CD4-positive, alpha-beta memory T cell (primary cell): ENCODE results near the gene OR9G4. TPM values are rescaled to one million over a fixed set of nuclear protein-coding genes. Genes with fewer than 3 reads are reported as not detected.
A peak's percentile ranks its signal among the peaks of the same experiment; 100 is the strongest.

Source experiments
- CTCF ChIA-PET: fragments of 350-600 bp; sonication (Branson Sonifier 250); formaldehyde crosslinking; loops from one replicate; lab custom pipeline; 2021; ENCODE audit warnings: inconsistent platforms; ENCODE audit not compliant: partially characterized antibody; lab: Charles Lee
- POLR2A ChIA-PET: fragments of 350-600 bp; sonication (Branson Sonifier 250); formaldehyde crosslinking; loops from one replicate; lab custom pipeline; 2021; ENCODE audit not compliant: partially characterized antibody; lab: Charles Lee
- DNase-seq, 5 donors: peaks; one replicate each; pipeline versions ENCODE4 v3.0.0 to v3.0.0-alpha.2; 2020 to 2022; ENCODE audit warnings: mixed read lengths in 1 of 5
- H3K27ac ChIP-seq: one replicate; pipeline ENCODE4 v1.7.0; 2013; ENCODE audit warnings: low read depth, low read length
- H3K27me3 ChIP-seq: 2 replicates; pipeline ENCODE4 v1.7.0; 2013; ENCODE audit warnings: mild to moderate bottlenecking, low read length, moderate library complexity; ENCODE audit not compliant: insufficient read depth
- H3K36me3 ChIP-seq: 2 replicates; pipeline ENCODE4 v1.7.0; 2013; ENCODE audit warnings: mild to moderate bottlenecking, low read length, moderate library complexity; ENCODE audit not compliant: insufficient read depth
- H3K4me1 ChIP-seq: 2 replicates; pipeline ENCODE4 v1.7.0; 2013; ENCODE audit warnings: mild to moderate bottlenecking, low read length, moderate library complexity; ENCODE audit not compliant: insufficient read depth
- H3K4me3 ChIP-seq, 2 donors: one replicate each; pipeline ENCODE4 v1.7.0; 2013; ENCODE audit warnings: low read length in 2 of 2, mild to moderate bottlenecking in 1 of 2
- H3K9me3 ChIP-seq, 2 donors: one replicate each; pipeline ENCODE4 v1.7.0; 2013; ENCODE audit warnings: low read length in 2 of 2, control low read depth in 1 of 2; ENCODE audit not compliant: control insufficient read depth in 1 of 2
- H3K27ac Mint-ChIP-seq, 7 donors: one replicate each; pipeline ENCODE4 v1.8.0; 2020 to 2021; ENCODE audit warnings: mixed read lengths in 7 of 7, mild to moderate bottlenecking in 6 of 7, inconsistent platforms in 3 of 7, moderate library complexity in 3 of 7
- H3K27me3 Mint-ChIP-seq, 2 donors: one replicate each; pipeline ENCODE4 v1.8.0; 2020 to 2021; ENCODE audit warnings: mixed read lengths in 2 of 2
- H3K36me3 Mint-ChIP-seq, 2 donors: one replicate each; pipeline ENCODE4 v1.8.0; 2020 to 2021; ENCODE audit warnings: mixed read lengths in 2 of 2, inconsistent platforms in 1 of 2, mild to moderate bottlenecking in 1 of 2
- H3K4me1 Mint-ChIP-seq, 4 donors: one replicate each; pipeline ENCODE4 v1.8.0; 2020 to 2021; ENCODE audit warnings: mixed read lengths in 4 of 4, mild to moderate bottlenecking in 1 of 4
- H3K4me3 Mint-ChIP-seq, 8 donors: one replicate each; pipeline ENCODE4 v1.8.0; 2020 to 2021; ENCODE audit warnings: mixed read lengths in 8 of 8, mild to moderate bottlenecking in 7 of 8, moderate library complexity in 6 of 8, inconsistent platforms in 3 of 8
- H3K9me3 Mint-ChIP-seq, 8 donors: one replicate each; pipeline ENCODE4 v1.8.0; 2020 to 2021; ENCODE audit warnings: mixed read lengths in 8 of 8, mild to moderate bottlenecking in 5 of 8, inconsistent platforms in 3 of 8, moderate library complexity in 1 of 8
- intact Hi-C: fragments of 100-400 bp; cut with micrococcal nuclease; formaldehyde crosslinking; loops from one replicate; pipeline ENCODE4 v1.15.1; 2023
- polyA plus RNA-seq, 2 donors: library from polyadenylated mRNA; unstranded; fragments of 300-500 nt; fragmentation: Illumina TruSeq; gene quantifications; one replicate each; pipeline ENCODE4 v1.2.3, GENCODE V29; 2021
- total RNA-seq, 2 experiments: library from RNA; stranded (reverse); gene quantifications; one replicate each; pipeline ENCODE4 v1.2.3, GENCODE V29; 2021

The OR9G4 gene
- not detected for total RNA-seq
- not detected for polyA plus RNA-seq

GRCh38 chr11:56748597-56748996 lies at the start of gene OR9G4:
Gene OR9G4, minus strand, starts transcription at chr11:56748697. Its CDS starts 4,931 bp downstream, at chr11:56743766.
- Mint-ChIP-seq H3K27ac (peak within 1 kb of the TSS in 2 of 7 donors; percentile 26 to 36), H3K4me3 (no peak within 1 kb of the TSS), H3K36me3 (no peaks in the 10 kb centered on the region), H3K27me3 (no peaks in the 10 kb centered on the region), H3K9me3 (peaks cover 0 to 12% (median 7%) of the 10 kb centered on the region in 8 donors), H3K4me1 (no peaks in the 10 kb centered on the region)
- intact Hi-C loops: no loop called here
- no peaks in the 10 kb centered on the region for H3K36me3 ChIP-seq
- no peaks in the 10 kb centered on the region for H3K9me3 ChIP-seq
- POLR2A ChIA-PET: no interaction called here
- no peak within 1 kb of the TSS for H3K27ac ChIP-seq
- no peaks in the 10 kb centered on the region for H3K4me1 ChIP-seq
- H3K4me3 ChIP-seq: no peak within 1 kb of the TSS
- CTCF ChIA-PET: no interaction called here
- H3K27me3 ChIP-seq: no peaks in the 10 kb centered on the region
- no peak for DNase-seq

GRCh38 chr11:56783448-56784041 lies 35.0 kb upstream of the OR9G4 start:
- no peaks in the 10 kb centered on the region for H3K27me3 ChIP-seq
- DNase-seq: peak in 4 of 5 donors; percentile 1 to 6 (median 2)
- intact Hi-C loops: no loop called here
- no peaks in the 10 kb centered on the region for H3K36me3 ChIP-seq
- peak overlapping the region in 1 of 2 donors; percentile 41 for H3K4me3 ChIP-seq
- Mint-ChIP-seq H3K4me1 (peaks cover 0 to 2% (median 0%) of the 10 kb centered on the region in 4 donors), H3K4me3 (peak overlapping the region in 7 of 8 donors; percentile 9 to 69 (median 53)), H3K9me3 (no peaks in the 10 kb centered on the region), H3K27me3 (no peaks in the 10 kb centered on the region), H3K27ac (no peak overlapping the region), H3K36me3 (no peaks in the 10 kb centered on the region)
- H3K4me1 ChIP-seq: no peaks in the 10 kb centered on the region
- no peak overlapping the region for H3K27ac ChIP-seq
- CTCF ChIA-PET: interaction anchor here (1.0 kb wide), 2 partner anchors 11 to 61 kb away, joined by 3 read pairs; no protein-coding TSS in a partner anchor
- H3K9me3 ChIP-seq: no peaks in the 10 kb centered on the region
- POLR2A ChIA-PET: no interaction called here

- Mint-ChIP-seq H3K9me3 (peaks cover 0 to 3% (median 0%) of the 10 kb centered on the region in 8 donors), H3K4me3 (no peak overlapping the region), H3K27me3 (no peaks in the 10 kb centered on the region), H3K36me3 (no peaks in the 10 kb centered on the region), H3K27ac (no peak overlapping the region), H3K4me1 (peaks cover 0 to 2% (median 0%) of the 10 kb centered on the region in 4 donors)
- no peaks in the 10 kb centered on the region for H3K9me3 ChIP-seq
- intact Hi-C loops: no loop called here
- ChIA-PET POLR2A (no interaction called here), CTCF (interaction anchor here (1.0 to 1.4 kb wide), 3 partner anchors 9 to 59 kb away, joined by 3 to 6 read pairs (median 3); no protein-coding TSS in a partner anchor)
- no peak for DNase-seq
- H3K27me3 ChIP-seq: no peaks in the 10 kb centered on the region
- H3K4me1 ChIP-seq: no peaks in the 10 kb centered on the region
- H3K27ac ChIP-seq: no peak overlapping the region
- no peaks in the 10 kb centered on the region for H3K36me3 ChIP-seq
- H3K4me3 ChIP-seq: no peak overlapping the region
Observed at GRCh38 chr11:56782167-56782847, 33.8 kb upstream of the OR9G4 start.

GRCh38 chr11:56776809-56777208 lies 28.3 kb upstream of the OR9G4 start:
- H3K9me3 Mint-ChIP-seq: peaks cover 0 to 4% (median 0%) of the 10 kb centered on the region in 8 donors

GRCh38 chr11:56764976-56765375 lies 16.5 kb upstream of the OR9G4 start:
- Mint-ChIP-seq H3K9me3 (peaks cover 0 to 3% (median 0%) of the 10 kb centered on the region in 8 donors), H3K27ac (no peak overlapping the region), H3K4me1 (no peaks in the 10 kb centered on the region), H3K27me3 (no peaks in the 10 kb centered on the region), H3K36me3 (no peaks in the 10 kb centered on the region), H3K4me3 (no peak overlapping the region)
- POLR2A ChIA-PET: no interaction called here
- H3K4me3 ChIP-seq: no peak overlapping the region
- DNase-seq: no peak
- H3K4me1 ChIP-seq: no peaks in the 10 kb centered on the region
- H3K27me3 ChIP-seq: no peaks in the 10 kb centered on the region
- no peaks in the 10 kb centered on the region for H3K36me3 ChIP-seq
- CTCF ChIA-PET: interaction anchor here (1.6 kb wide), 1 partner anchor 17 kb away, joined by 6 read pairs; no protein-coding TSS in a partner anchor
- intact Hi-C loops: no loop called here
- H3K9me3 ChIP-seq: no peaks in the 10 kb centered on the region
- H3K27ac ChIP-seq: no peak overlapping the region

More at GRCh38 chr11:56776809-56777208, 28.3 kb upstream of the OR9G4 start:
- Histone ChIP-seq H3K9me3 (no peaks in the 10 kb centered on the region), H3K4me1 (no peaks in the 10 kb centered on the region), H3K4me3 (no peak overlapping the region), H3K27me3 (no peaks in the 10 kb centered on the region), H3K36me3 (no peaks in the 10 kb centered on the region), H3K27ac (no peak overlapping the region)
- Mint-ChIP-seq H3K4me1 (no peaks in the 10 kb centered on the region), H3K27ac (no peak overlapping the region), H3K27me3 (no peaks in the 10 kb centered on the region), H3K36me3 (no peaks in the 10 kb centered on the region), H3K4me3 (no peak overlapping the region)
- CTCF ChIA-PET: interaction anchor here (1.9 kb wide), 1 partner anchor 9 kb away, joined by 5 read pairs; no protein-coding TSS in a partner anchor
- intact Hi-C loops: no loop called here
- POLR2A ChIA-PET: no interaction called here
- DNase-seq: no peak

- Mint-ChIP-seq H3K27ac (no peak overlapping the region), H3K4me3 (no peak overlapping the region), H3K9me3 (peaks cover 2 to 12% (median 6%) of the 10 kb centered on the region in 8 donors), H3K4me1 (no peaks in the 10 kb centered on the region), H3K36me3 (no peaks in the 10 kb centered on the region), H3K27me3 (no peaks in the 10 kb centered on the region)
- no peaks in the 10 kb centered on the region for H3K9me3 ChIP-seq
- ChIA-PET POLR2A (no interaction called here), CTCF (no interaction called here)
- no peak for DNase-seq
- no peak overlapping the region for H3K27ac ChIP-seq
- H3K4me3 ChIP-seq: no peak overlapping the region
- no peaks in the 10 kb centered on the region for H3K36me3 ChIP-seq
- H3K4me1 ChIP-seq: no peaks in the 10 kb centered on the region
- intact Hi-C loops: no loop called here
- no peaks in the 10 kb centered on the region for H3K27me3 ChIP-seq
Observed at GRCh38 chr11:56751480-56751879, 3.0 kb upstream of the OR9G4 start.

GRCh38 chr11:56750190-56750589 lies 1.7 kb upstream of the OR9G4 start:
- Mint-ChIP-seq H3K9me3 (peaks cover 2 to 12% (median 6%) of the 10 kb centered on the region in 8 donors), H3K36me3 (no peaks in the 10 kb centered on the region), H3K27ac (no peak overlapping the region), H3K4me1 (no peaks in the 10 kb centered on the region), H3K4me3 (no peak overlapping the region), H3K27me3 (no peaks in the 10 kb centered on the region)
- no peak overlapping the region for H3K4me3 ChIP-seq
- intact Hi-C loops: no loop called here
- H3K4me1 ChIP-seq: no peaks in the 10 kb centered on the region
- ChIA-PET POLR2A (no interaction called here), CTCF (no interaction called here)
- H3K9me3 ChIP-seq: no peaks in the 10 kb centered on the region
- H3K27ac ChIP-seq: no peak overlapping the region
- H3K27me3 ChIP-seq: no peaks in the 10 kb centered on the region
- H3K36me3 ChIP-seq: no peaks in the 10 kb centered on the region
- no peak for DNase-seq
